Measurements from ENCODE around the gene NDUFS1.
"Not testable (repeated sequence)": the region's sequence is repeated elsewhere in the genome, so short reads cannot be mapped to it uniquely, and the experiment has no call there.

Gene NDUFS1

DNA sequence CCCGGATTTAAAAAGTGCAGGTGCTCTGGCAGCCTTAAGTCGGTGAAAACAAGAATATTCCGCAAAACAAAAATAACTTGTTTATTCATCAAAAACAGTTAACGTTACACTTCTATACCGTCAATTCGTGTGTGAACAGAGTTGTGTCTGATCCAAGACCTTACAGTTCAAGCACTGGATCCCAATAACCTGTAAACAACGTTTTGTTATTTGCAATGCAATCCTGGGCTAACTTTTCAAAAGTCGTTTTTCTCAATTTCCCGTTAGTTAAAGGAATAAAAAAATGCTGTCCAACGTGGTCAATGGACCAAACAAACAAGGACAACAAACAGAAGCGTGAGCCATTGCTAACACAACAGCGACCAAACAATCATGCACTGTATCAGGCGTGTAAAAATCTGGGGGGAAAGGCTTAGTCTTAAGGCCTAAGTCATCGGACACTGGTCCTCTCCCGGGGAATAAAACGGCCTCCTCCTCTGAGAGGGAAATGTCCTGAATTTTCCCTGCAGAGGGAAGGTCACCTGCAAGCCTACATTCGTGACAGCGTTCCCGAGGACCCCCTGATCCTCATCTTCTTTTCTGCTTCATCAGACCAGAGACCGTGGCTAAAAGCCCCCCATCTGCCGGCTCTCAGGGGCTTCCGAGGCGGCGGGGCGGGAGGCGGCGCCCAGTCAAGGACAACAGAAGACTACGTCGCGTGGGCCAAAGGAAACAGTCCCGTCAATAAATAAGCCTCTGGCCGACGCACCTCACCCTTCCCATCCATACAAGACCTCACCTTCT, 490 bp downstream of the NDUFS1 start:
- TF ChIP-seq, protein P1, sequence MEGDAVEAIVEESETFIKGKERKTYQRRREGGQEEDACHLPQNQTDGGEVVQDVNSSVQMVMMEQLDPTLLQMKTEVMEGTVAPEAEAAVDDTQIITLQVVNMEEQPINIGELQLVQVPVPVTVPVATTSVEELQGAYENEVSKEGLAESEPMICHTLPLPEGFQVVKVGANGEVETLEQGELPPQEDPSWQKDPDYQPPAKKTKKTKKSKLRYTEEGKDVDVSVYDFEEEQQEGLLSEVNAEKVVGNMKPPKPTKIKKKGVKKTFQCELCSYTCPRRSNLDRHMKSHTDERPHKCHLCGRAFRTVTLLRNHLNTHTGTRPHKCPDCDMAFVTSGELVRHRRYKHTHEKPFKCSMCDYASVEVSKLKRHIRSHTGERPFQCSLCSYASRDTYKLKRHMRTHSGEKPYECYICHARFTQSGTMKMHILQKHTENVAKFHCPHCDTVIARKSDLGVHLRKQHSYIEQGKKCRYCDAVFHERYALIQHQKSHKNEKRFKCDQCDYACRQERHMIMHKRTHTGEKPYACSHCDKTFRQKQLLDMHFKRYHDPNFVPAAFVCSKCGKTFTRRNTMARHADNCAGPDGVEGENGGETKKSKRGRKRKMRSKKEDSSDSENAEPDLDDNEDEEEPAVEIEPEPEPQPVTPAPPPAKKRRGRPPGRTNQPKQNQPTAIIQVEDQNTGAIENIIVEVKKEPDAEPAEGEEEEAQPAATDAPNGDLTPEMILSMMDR (conservative IDR thresholded peaks at IDR 0.05), result no peak
- peak; percentile 62 for TF ChIP-seq ZFX (IDR thresholded peaks at IDR 0.05)
- peak overlapping the region; percentile 96 for H3K27ac ChIP-seq

DNA sequence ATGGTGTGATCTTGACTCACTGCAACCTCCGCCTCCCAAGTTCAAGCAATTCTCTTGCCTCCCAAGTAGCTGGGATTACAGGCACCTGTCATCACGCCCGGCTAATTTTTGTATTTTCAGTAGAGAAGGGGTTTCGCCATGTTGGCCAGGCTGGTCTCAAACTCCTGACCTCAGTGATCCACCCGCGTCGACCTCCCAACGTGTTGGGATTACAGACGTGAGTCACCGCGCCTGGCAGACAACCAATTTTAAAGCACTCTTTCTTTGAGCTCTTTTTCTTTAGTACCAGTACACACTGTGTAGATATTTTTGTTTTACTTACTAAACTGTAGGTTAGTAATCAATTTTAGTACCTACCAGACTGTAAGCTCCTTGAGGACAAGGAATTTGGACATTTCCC, 2.2 kb downstream of the NDUFS1 start:
- not testable (repeated sequence) for H3K27ac ChIP-seq

DNA sequence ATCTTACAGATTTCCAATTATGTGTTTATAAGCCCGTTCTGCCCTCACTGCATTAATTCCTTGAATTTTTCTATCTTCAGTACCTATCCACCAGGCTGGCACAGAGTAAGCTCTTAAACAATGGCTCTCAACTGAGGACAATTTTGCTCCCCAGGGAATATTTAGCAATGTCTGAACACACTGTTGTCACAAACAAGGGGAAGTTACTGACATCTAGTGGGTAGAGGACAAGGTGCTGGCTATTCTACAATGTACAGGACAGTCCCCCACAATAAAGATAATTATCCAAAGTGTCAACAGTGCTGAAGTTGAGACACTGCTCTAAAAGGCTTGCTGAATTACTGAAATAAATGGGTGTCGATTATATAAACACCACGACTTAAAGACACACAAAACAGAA, 5.0 kb downstream of the NDUFS1 start:
- H3K27ac ChIP-seq, result no peak overlapping the region

DNA sequence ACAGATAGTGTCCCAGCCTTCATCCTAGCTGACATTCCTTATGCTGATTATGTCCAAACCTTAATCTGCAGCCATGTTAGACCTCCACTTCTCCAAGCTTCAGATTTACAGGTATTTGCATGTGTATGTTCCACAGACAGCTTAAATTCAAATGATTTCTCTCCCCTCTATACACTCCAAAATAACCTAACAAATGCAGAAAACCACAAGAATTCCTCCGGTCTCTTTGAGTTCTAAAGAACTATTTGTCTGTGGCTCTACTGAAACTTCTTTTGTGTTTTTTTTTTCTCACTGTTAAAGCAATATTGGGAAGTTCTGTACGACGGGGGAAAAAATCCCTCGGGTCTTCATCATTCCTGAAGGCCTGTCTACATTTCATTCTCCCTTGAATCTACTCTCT, 8.6 kb downstream of the NDUFS1 start:
- no peak overlapping the region for H3K27ac ChIP-seq
- no peak for TF ChIP-seq ZFX (IDR thresholded peaks at IDR 0.05)
- TF ChIP-seq, protein P1 (conservative IDR thresholded peaks at IDR 0.05), result no peak

More for the DNA sequence above, 5.0 kb downstream of the NDUFS1 start:
- TF ChIP-seq, protein P1 (conservative IDR thresholded peaks at IDR 0.05), result peak; percentile 29
- no peak for TF ChIP-seq ZFX (IDR thresholded peaks at IDR 0.05)

DNA sequence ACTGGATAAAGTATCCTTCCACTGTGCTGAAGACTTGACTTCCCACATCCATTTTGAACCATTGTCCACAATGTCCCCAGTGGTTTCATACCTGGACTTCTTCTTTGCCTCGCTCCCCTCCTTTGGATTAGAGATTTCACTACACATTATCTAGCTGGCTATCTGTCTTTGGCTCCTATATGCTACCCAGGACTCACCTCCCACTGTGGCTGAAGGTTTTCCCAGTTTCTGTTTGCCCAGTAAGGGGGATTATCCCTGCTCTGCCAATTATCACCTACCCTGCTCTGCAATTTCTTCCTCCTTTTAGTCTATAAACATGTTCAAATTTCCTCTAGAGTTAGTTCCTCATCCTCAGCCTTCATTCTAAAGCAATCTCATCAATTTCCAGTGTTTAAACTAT, 9.1 kb downstream of the NDUFS1 start:
- no peak overlapping the region for H3K27ac ChIP-seq
- TF ChIP-seq, protein P1 (conservative IDR thresholded peaks at IDR 0.05), result no peak
- no peak for TF ChIP-seq ZFX (IDR thresholded peaks at IDR 0.05)

DNA sequence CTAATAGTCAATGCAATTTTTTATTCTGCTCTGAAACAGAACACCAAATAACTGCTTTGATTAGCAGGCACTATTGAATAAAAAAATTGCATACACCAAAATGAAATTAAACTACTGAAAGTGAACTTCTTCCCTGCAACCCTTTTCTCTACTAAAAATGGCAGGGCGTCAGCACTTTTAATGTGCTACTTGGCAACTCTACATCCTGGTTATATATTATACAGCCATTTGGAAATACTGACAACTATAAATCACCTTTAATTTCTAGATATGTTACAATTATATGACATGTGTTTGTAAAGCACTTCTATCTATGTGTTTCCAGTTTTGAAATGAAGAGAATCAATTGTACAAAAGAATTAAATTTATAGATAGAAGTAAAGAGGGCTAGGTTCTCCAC, 9.9 kb downstream of the NDUFS1 start:
- H3K27ac ChIP-seq, result no peak overlapping the region
- TF ChIP-seq, protein P1 (conservative IDR thresholded peaks at IDR 0.05), result no peak
- no peak for TF ChIP-seq ZFX (IDR thresholded peaks at IDR 0.05)

DNA sequence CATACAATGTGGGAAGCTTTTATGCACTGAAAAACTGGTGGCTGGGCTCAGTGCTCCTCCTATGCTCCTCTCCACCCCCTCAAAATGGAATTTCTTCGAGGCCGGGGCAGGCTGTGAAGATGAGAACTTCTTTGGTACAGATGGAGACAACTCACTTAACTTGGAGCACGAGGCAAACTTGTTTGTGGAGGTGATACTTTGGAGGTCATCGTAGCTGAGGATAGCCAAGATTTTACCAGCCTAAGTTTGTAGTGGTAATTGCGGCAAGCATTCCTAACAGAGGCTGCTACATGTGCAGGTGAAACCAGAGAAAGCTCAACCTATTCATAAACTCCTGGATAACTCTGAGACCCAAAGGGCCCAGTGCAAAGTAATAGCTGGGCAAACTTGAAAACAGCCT, 13.6 kb downstream of the NDUFS1 start:
- H3K27ac ChIP-seq, result no peak overlapping the region
- TF ChIP-seq, protein P1 (conservative IDR thresholded peaks at IDR 0.05), result no peak
- no peak for TF ChIP-seq ZFX (IDR thresholded peaks at IDR 0.05)

DNA sequence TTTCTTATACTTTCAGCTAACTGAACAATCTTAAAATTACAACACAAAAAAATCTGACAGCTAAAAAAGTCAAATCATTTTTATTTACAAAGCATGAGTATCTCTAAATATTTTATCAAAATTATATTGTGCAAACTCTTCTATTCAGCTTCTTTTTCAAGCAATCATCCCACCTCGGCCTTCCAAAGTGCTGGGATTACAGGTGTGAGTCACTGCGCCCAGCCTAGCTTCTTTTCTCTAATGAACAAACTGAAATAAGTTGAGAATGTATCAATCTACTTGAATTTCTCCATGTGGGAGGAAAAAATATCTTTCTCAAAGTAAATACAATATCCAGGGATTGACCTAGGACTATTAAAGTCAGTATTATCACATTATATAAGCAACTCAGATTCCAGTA, 14.9 kb downstream of the NDUFS1 start:
- H3K27ac ChIP-seq, result no peak overlapping the region
- TF ChIP-seq, protein P1 (conservative IDR thresholded peaks at IDR 0.05), result no peak
- TF ChIP-seq ZFX (IDR thresholded peaks at IDR 0.05), result no peak

Measured in C4-2B (cell line).